ENCODE results near the gene CFAP45. TPM values are rescaled to one million over a fixed set of nuclear protein-coding genes. Genes with fewer than 3 reads are reported as not detected.

Gene CFAP45
- total and polyA plus RNA-seq, 9 of the 15 experiments (the other 6 are each of a cell fraction or from before 2014, with no cell fraction given) = 0.65 to 2.4 (median 1.5) TPM

DNA sequence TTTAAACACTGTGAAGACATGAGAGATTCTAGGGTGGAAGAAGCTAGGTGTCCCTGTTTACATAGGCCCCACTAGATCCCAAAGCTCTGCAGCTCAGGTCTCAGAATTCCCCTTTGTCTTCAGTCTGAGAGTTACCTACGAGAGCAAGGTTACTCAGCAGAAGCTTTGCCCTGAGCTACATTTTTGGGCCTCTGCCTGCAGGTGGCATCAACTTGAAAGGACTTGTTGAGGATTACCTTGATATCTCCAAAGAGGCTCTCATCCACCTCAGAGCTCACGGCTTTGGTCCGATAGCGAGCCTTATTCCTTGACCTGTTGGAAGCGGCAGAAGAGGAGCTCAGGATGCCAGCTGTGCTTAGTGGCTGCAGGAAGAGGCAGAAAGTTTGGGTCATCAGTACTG, 7.0 kb downstream of the CFAP45 start:
- no TSS peak for BruUV-seq (replicated peaks)
- Histone ChIP-seq H3K4me3 (no peak overlapping the region), H3K27ac (ENCODE audit: extremely low read depth, low read depth, low read length) (no peak overlapping the region), H4K20me1 (replicated peaks; ENCODE audit: control insufficient read depth, insufficient read depth, low read length) (no peaks in the 10 kb centered on the region), H3K4me2 (ENCODE audit: insufficient read depth, low read length) (no peak overlapping the region), H3K4me1 (replicated peaks in 1 of 2; ENCODE audit: control insufficient read depth in 2 of 2, insufficient read depth in 2 of 2, low read length in 2 of 2) (peaks cover 4 to 27% of the 10 kb centered on the region in 2 experiments; a peak in 4 of 5 replicates), H3K79me2 (ENCODE audit: control insufficient read depth, insufficient read depth, low read length) (no peaks in the 10 kb centered on the region), H3K27me3 (ENCODE audit: control insufficient read depth in 2 of 2, insufficient read depth in 2 of 2, low read length in 2 of 2) (0 out of 5 replicates have a peak, but pooled peaks cover 0 to 4% of the 10 kb centered on the region in 2 experiments), H2AFZ (ENCODE audit: low read depth, low read length) (no peak overlapping the region), H3K9ac (ENCODE audit: insufficient read depth in 1 of 2, low read depth in 2 of 2, low read length in 2 of 2) (no peak overlapping the region), H3K36me3 (ENCODE audit: control insufficient read depth, insufficient read depth, low read length) (no peaks in the 10 kb centered on the region), H3K9me3 (replicated peaks; ENCODE audit: control insufficient read depth, insufficient read depth, low read depth, low read length) (no peaks in the 10 kb centered on the region), H3K9me1 (ENCODE audit: control insufficient read depth, insufficient read depth, low read length) (no peaks in the 10 kb centered on the region)
- intact Hi-C loops (cut with micrococcal nuclease) = loop anchor here (5.0 kb wide), 1 partner anchor 111 kb away; the partner anchor contains the start of gene DUSP23
- FAIRE-seq (no peak), ATAC-seq (no peak), DNase-seq (ENCODE audit: extremely low read depth in 1 of 4, low spot score in 3 of 4) (no peak)
- ChIA-PET CTCF (ENCODE audit: low intra/inter-chr PET ratio) (no interaction called here), POLR2A (interaction anchor here (0.5 to 1.4 kb wide), 5 partner anchors 9 to 114 kb away, joined by 3 to 5 read pairs (median 3); no protein-coding TSS in a partner anchor)
- WGBS (ENCODE audit: insufficient coverage, low coverage, missing lambda C conversion rate) = 76% methylated on average over 5 of the region's 5 CpGs
- TF ChIP-seq PCBP2 (IDR thresholded peaks at IDR 0.05; ENCODE audit: low read depth, low read length, poor library complexity, severe bottlenecking) (no peak), ZNF217 (CRISPR knock-in tag; IDR thresholded peaks at IDR 0.05) (no peak), ILF3 (IDR thresholded peaks at IDR 0.05; ENCODE audit: borderline replicate concordance) (no peak), CHD4 (IDR thresholded peaks at IDR 0.05; ENCODE audit: insufficient read depth, insufficient replicate concordance, low read depth, low read length, poor library complexity, severe bottlenecking) (no peak), CCAR2 (IDR thresholded peaks at IDR 0.05; ENCODE audit: low read depth, low read length) (no peak), HDAC6 (IDR thresholded peaks at IDR 0.05; ENCODE audit: low read depth, low read length) (no peak)
- TF ChIP-seq, protein P1, sequence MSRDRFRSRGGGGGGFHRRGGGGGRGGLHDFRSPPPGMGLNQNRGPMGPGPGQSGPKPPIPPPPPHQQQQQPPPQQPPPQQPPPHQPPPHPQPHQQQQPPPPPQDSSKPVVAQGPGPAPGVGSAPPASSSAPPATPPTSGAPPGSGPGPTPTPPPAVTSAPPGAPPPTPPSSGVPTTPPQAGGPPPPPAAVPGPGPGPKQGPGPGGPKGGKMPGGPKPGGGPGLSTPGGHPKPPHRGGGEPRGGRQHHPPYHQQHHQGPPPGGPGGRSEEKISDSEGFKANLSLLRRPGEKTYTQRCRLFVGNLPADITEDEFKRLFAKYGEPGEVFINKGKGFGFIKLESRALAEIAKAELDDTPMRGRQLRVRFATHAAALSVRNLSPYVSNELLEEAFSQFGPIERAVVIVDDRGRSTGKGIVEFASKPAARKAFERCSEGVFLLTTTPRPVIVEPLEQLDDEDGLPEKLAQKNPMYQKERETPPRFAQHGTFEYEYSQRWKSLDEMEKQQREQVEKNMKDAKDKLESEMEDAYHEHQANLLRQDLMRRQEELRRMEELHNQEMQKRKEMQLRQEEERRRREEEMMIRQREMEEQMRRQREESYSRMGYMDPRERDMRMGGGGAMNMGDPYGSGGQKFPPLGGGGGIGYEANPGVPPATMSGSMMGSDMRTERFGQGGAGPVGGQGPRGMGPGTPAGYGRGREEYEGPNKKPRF (IDR thresholded peaks at IDR 0.05; ENCODE audit: low read depth, low read length) = no peak
- TF ChIP-seq, protein P2, sequence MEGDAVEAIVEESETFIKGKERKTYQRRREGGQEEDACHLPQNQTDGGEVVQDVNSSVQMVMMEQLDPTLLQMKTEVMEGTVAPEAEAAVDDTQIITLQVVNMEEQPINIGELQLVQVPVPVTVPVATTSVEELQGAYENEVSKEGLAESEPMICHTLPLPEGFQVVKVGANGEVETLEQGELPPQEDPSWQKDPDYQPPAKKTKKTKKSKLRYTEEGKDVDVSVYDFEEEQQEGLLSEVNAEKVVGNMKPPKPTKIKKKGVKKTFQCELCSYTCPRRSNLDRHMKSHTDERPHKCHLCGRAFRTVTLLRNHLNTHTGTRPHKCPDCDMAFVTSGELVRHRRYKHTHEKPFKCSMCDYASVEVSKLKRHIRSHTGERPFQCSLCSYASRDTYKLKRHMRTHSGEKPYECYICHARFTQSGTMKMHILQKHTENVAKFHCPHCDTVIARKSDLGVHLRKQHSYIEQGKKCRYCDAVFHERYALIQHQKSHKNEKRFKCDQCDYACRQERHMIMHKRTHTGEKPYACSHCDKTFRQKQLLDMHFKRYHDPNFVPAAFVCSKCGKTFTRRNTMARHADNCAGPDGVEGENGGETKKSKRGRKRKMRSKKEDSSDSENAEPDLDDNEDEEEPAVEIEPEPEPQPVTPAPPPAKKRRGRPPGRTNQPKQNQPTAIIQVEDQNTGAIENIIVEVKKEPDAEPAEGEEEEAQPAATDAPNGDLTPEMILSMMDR (IDR thresholded peaks at IDR 0.05 in 2 of 3, conservative IDR thresholded peaks at IDR 0.05 in 1 of 3; ENCODE audit: insufficient read depth in 2 of 3, low read depth in 1 of 3, low read length in 3 of 3) = 0 out of 6 replicates have a peak, but pooled peaks of 1 of the 3 experiments have one; percentile 4
- in situ Hi-C loops (cut with MboI) = no loop called here

Data from K562 (cell line).